HG03175 (cell line): Measurements from ENCODE around the gene ARHGAP44.

Experiments used
- ATAC-seq: cut with Tn5 transposase; IDR thresholded peaks from one replicate; pipeline ENCODE4 v1.9.1; 2021; ENCODE audit warnings: mild to moderate bottlenecking, moderate library complexity; ENCODE audit not compliant: unreplicated experiment

Gene ARHGAP44

DNA sequence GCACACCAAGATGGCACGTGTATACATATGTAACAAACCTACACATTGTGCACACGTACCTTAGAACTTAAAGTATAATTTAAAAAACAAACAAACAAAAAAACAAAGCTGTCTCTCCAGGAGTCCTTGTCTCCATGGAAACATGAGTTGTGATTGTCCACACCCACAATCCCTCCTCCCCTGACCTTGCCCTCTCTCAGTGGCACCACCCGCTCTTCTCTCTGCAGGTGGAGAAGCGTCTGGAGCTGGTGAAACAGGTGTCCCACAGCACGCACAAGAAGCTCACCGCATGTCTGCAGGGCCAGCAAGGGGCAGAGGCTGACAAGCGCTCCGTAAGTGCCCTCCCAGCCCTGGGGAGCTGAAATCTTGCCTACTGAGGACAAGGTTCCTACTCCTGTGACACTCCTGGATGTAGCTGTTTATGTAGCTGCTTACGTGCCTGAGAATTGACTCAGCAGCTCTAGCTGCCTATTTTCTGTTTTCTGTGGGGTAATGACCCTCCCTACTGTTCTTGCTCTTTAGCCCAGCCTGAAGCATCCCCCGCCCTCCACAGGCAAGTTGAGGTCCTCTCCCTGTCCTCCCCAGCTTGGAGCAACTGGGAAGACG, 107.0 kb downstream of the ARHGAP44 start:
- ATAC-seq = no peak

DNA sequence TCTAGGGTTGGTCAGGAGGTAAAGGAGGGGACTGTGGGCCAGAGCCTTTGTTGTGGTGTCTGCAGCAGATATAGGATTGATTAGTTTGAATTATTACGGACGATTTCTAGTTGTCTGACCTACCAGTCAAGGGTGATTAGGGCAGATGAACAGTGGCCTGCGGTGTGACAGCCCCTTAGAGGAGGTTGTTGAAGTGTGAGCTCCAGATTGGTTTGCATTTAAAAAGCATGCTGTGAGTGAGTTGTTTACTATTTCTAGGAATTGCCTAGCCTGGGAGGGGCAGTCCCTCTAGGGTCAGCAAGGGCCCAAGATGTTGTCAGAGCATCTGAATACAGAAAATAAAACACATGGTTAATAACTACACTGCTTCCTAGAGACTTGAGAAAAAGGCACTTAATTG, 108.8 kb downstream of the ARHGAP44 start:
- no peak for ATAC-seq

- ATAC-seq = no peak
Measured at GRCh38 chr17:12899604-12900003, 110.3 kb downstream of the ARHGAP44 start.

GRCh38 chr17:12900474-12900873, 111.2 kb downstream of the ARHGAP44 start:
- ATAC-seq = no peak

DNA sequence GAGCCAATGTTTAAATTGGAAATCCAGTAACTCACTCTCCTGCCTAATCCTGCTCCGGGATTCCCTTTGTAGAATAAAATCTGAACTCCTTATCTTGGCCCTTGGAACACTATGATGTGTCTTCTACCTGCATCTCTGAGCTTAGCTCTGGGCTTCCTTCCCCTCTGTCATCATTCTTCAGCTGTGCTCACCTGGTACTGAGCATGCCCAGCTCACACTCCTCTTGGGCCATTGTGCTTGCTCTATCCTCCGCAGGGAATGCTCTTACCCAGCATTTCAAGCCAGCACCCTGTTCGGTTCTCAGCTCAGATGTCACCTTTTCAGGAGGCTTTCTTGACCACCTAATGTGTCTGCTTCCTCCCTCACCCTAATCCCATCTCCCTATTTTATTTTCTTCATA, 112.7 kb downstream of the ARHGAP44 start:
- ATAC-seq = no peak

DNA sequence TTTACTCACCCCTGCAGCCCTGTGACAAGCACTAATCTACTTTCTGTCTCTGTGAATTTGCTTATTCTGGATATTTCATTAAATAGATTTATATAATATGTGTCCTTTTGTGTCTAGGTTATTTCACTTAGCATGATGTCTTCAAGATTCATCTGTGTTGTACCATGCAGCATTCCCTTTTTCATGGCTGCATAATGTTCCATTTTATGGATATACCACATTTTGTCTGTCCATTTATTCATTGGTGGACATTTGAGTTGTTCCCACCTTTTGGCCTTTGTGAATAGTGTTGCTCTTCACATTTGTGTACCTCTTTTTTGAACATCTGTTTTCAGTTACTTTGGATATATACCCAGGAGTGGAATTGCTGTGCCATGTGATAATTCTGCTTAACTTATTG, 118.2 kb downstream of the ARHGAP44 start:
- ATAC-seq = no peak

DNA sequence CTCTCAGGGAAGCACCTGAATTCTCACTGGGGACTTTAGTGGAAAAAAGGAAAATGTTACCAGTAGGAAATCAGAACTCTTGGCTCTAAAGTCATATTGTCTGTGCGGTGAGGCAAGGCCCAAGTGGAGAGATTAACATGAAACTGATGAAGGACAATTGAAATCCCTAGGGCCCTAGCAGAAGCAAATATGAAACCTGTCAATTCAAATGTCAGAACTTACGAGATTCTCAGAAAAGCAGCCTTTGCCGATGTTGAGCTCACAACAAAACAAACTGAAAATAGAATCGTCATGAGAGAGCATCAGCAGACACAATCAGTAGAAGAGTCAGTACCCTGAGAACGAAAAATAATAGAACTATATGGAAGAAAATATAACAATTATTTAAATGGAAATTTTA, 119.7 kb downstream of the ARHGAP44 start:
- ATAC-seq = no peak

GRCh38 chr17:12909511-12909910, 120.2 kb downstream of the ARHGAP44 start:
- ATAC-seq = no peak

- ATAC-seq = no peak
Measured at GRCh38 chr17:12911239-12911638, 121.9 kb downstream of the ARHGAP44 start.

DNA sequence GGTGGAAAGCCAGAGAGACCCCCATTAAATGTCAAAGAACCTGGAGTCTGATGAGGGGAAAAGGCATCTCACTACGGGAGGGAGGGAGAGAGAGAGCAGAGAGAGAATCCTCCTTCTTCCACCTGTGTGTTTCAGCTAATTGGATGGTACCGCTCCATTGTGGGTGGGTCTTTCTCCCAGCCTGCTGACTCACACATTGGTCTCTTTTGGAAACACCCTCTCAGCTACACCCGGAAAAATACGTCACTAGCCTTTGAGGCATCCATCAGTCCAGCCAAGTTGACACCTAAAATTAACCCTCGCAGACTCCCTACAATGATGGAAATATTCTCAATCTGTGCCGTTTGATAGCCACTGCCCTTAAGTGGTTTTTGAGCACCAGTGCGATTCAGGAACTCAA, 128.1 kb downstream of the ARHGAP44 start:
- no peak for ATAC-seq

- no peak for ATAC-seq
Measured at GRCh38 chr17:12918142-12918541, 128.8 kb downstream of the ARHGAP44 start.

- no peak for ATAC-seq
Measured at GRCh38 chr17:12922120-12922519, 132.8 kb downstream of the ARHGAP44 start.

- no peak for ATAC-seq
Measured at GRCh38 chr17:12924614-12925013, 135.3 kb downstream of the ARHGAP44 start.

- no peak for ATAC-seq
Measured at GRCh38 chr17:12927001-12927400, 137.7 kb downstream of the ARHGAP44 start.

DNA sequence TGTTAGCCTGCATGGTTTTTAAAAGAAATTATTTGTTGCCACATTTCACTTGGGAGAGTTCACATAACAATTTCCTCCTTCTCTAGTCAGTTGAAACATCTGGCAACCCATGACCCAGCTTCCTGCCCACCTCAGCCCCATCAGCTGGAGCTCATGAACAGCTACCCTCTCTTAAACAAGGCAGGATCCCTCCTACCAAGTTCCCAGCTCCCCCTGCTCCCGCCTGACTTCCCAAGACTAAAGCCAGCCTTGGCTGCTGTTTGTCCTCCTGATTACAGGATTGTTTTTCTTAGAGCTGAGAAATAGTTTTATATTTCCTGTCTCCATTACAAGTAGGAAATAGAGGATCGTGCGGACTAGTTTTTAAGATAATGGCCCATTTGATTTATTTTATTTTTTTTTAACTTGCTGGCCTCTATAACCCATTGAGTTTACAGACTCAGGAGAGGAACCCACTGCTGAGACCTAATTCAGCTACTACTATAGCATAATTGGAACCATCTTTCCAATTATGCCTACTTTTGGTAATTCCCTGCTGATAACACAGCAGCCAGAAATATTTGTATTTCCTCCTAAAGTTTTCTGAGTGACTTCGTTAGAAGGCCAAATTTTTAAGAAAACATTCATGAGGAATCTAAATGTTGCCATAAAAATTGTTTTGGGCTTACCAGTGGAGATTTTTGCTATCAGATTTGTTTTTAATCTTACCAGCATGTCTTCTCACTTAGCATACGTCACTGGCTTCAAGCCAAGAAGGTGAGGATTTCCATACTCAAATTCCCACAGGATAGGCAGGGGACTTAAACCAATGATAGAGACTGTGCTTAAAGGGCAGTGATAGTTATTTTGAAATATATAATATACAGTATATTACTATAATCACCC, 138.5 kb downstream of the ARHGAP44 start:
- ATAC-seq = no peak

- no peak for ATAC-seq
Measured at GRCh38 chr17:12928736-12929135, 139.4 kb downstream of the ARHGAP44 start.

DNA sequence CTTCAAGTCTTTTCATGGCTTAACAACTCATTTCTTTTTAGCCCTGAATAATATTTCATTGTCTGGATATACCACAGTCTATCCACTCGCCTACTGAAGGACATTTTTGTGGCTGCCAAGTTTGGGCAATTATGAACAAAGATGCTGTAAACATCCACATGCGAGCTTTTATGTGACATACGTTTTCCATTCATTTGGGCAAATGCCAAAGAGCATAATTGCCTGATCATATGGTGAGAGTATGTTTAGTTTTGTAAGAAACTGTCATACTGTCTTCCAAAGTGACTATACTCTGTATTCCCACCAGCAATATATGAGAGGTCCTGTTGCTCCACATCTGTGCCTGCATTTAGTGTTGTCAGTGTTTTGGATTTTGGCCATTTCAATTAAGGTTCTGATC, 147.2 kb downstream of the ARHGAP44 start:
- no peak for ATAC-seq

- no peak for ATAC-seq
Measured at GRCh38 chr17:12940699-12941098, 151.4 kb downstream of the ARHGAP44 start.

GRCh38 chr17:12947047-12947446, 157.7 kb downstream of the ARHGAP44 start:
- no peak for ATAC-seq

GRCh38 chr17:12952012-12952411, 162.7 kb downstream of the ARHGAP44 start:
- no peak for ATAC-seq

DNA sequence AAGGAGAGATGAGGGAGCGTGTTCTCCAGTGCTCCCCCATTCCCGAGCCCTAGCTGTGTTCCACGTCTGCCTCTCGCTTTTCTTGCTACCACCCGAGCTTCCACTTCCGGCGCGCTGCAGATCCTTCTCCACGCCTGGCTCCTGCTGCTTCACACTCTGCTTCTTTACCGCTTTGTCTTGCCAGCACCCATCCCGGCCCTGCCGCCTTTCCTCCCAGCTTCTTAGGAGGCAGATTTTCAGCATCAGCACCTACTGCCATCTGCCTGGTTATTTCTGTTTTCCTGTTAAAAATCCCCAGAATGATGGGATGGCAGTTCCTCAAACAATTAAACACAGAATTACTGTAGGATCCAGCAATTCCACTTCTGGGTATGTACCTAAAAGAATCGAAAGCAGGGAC, 163.9 kb downstream of the ARHGAP44 start:
- ATAC-seq = no peak

- no peak for ATAC-seq
Measured at GRCh38 chr17:12955521-12955920, 166.2 kb downstream of the ARHGAP44 start.
